NCI-H2107 treated with DMSO at 0.1 percent for 48 hours (cell line): Measurements from ENCODE around the gene DNAAF5.

Experiments used
- DNase-seq: peaks from one replicate; lab custom pipeline; 2025; ENCODE audit not compliant: unreplicated experiment; lab: John Stamatoyannopoulos, UW

Gene DNAAF5

DNA sequence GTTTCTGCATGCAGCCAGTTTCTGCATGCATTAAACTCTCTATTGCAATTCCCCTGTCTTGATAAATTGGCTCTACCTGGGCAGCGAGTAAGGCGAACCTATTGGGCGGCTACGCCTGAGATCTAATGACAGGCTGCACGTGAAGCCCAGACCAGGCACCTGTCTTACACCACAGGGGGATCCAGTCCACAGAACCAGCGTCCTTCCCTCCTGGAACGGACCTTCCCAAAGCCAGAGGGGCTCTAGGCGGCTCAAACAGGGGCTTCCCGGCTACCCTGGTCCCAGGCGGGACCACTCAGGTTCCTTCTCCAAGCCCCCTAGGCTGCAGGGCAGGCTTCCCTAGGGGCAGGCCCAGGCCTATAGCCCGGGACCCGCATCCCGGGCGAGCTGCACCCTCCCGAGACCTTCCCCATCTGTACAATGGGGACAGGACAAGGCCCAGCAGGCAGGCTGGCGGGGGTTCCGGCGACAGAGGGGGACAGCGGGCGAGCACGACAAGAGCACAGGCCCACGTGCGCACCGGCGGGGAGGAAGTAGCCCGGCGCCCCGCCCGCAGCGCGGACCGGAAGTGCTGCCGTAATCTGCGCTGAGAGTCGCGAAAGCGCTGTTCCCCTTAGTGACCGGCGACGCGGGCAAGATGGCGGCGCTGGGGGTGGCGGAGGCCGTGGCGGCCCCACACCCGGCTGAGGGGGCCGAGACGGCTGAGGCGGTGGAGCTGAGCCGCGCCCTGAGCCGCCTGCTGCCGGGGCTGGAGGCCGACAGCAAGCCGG lies at the start of gene DNAAF5:
Gene DNAAF5 (plus strand): TSS at position 616 of the 770 bp plus-strand sequence. CDS start 22 bp downstream, at position 638.
- peak; percentile 42 for DNase-seq

GRCh38 chr7:676972-677385 lies 49.5 kb upstream of the DNAAF5 start:
- DNase-seq: no peak

DNA sequence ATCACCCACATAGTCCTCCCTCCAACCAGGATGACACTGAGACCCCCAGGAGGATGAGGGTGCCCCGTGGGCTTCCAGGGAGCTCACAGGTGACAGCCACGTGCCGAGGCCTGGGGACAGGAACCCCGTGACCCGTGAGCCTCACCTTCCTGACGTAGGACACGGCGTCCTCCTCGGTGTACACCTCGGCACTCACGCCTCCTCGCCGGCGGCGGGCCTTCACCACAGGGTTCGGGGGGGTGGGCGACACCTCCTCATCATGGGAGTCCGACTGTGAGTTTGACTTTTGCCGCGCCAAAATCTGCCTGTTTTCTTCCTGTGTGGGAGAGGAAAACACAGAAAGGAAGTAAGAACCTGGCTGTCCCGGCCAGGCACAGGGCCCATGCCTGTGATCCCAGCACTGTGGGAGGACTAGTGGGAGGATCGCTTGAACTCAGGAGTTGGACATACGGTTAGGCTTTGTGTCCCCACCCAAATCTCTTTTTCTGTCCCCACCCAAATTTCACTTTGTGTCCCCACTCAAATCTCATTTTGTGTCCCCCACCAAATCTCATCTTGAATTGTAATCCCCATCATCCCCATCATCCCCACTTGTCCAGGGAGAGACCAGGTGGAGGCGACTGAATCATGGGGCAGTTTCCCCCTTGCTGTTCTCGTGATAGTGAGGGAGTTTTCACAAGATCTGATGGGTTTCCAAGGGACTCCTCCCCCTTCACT lies 45.9 kb upstream of the DNAAF5 start:
- DNase-seq: no peak

GRCh38 chr7:681551-682307 lies 44.8 kb upstream of the DNAAF5 start:
- no peak for DNase-seq

GRCh38 chr7:682810-683209 lies 43.7 kb upstream of the DNAAF5 start:
- no peak for DNase-seq

DNA sequence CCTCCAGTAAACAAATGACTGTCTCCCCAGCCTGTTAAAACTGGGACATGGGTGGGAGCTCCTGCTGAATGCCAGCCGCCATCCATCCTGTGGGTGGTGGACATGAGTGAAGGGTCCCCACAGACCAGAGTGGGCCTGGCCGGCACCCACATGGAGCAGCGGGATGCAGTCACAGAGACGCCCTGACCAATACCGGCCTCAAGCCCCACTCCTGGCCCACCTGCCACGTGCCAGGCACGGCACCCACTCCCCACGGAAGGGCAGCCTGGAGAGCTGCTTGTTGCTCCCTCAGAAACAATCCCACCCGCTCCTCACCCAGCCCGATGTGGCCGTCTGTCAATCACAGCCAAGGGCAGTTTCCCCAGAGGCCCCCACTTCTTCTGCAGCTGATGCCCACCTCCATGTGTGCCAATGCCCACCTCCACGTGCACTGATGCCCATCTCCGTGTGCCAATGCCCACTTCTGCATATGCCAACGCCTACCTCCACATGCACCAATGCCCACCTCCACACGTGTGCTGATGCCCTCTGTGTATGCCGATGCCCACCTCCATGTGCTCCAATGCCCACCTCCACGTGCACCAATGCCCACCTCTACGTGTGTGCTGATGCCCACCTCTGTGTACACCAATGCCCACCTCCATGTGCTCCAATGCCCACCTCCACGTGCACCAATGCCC lies 42.8 kb upstream of the DNAAF5 start:
- DNase-seq: no peak

GRCh38 chr7:684416-684815 lies 42.1 kb upstream of the DNAAF5 start:
- DNase-seq: no peak

GRCh38 chr7:685540-685939 lies 41.0 kb upstream of the DNAAF5 start:
- DNase-seq: no peak

DNA sequence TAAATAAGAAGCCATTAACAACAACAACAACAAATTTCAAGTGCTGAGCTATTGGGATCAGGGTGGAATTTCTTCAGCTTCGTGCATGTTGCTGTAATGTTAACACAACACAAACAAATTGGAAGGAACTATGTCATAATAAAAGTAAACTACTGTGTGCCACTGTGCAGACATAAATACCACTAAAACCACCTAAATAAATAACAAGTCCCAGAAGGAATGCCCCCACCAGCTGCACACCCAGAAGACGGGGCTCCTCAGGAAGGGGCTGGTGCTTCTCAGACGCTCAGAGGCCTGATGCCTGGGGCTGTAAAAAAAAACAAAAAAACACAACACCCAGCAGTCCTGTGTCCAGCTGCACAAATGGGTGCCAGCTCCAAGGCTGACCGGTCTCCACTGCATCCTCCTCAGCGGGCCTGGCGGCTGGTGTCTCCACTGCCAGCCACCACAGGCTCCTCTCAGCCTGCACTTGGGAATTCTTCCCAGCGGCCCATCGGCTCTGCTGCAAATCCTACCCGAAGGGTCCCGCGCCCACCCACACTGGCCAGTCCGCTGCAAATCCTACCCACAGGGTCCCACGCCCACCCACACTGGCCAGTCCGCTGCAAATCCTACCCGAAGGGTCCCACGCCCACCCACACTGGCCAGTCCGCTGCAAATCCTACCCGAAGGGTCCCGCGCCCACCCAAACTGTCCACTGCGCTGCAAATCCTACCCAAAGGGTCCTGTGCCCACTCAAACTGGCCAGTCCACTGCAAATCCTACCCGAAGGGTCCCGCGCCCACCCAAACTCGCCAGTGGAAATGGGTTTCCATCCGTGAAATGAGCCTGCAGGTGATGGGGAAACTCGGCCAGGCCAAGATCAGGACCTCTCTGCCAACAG lies 35.8 kb upstream of the DNAAF5 start:
- DNase-seq: no peak

DNA sequence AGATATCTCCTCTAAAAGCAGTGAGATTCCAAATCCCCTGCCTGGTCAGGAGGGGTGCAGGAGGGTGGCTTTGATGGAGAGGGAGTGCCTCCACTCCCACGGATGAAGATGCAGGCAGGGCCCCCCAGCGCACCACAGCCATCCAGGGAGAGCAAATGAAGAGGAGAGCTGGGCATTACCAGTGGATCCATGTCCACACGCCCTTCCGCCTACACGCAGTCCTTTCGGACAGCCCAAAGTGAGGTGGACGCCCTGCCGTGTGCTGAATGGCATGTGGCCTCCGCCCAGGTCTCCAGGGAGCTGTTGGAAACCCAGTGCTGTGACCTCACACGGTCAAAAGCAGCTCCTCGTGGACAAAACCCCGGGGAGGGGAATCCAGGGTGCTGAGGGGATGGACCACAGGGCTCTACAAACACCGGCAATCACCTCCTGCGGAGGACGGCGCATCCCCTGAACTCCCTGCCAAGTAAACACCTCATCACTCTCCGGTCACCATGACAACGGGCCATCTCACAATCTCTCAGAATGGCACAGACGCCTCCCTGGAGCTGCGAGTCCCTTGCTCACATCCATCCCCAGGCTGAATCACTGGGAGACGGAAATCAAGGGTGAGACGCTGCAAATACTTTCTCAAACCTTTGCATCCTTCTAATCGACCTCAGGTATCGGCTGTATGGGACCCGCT lies 35.0 kb upstream of the DNAAF5 start:
- DNase-seq: no peak

DNA sequence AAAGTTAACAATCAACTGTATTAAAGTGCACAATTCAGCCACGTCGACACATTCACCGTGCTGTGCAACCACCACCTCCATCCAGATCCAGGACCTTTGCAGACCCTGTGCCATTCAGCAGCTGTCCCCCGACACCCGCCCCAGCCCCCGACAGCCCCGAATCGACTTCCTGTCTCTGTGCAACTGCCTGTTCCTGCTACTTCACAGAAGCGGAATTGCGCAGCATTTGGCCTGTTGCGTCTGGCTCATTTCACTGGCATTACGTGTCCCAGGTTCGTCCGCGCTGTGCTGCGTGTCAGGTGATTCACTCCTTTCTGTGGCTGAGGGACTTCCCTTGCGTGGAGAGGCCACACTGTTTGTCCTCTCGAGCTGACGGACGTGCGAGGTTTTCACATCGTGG lies 33.2 kb upstream of the DNAAF5 start:
- no peak for DNase-seq

DNA sequence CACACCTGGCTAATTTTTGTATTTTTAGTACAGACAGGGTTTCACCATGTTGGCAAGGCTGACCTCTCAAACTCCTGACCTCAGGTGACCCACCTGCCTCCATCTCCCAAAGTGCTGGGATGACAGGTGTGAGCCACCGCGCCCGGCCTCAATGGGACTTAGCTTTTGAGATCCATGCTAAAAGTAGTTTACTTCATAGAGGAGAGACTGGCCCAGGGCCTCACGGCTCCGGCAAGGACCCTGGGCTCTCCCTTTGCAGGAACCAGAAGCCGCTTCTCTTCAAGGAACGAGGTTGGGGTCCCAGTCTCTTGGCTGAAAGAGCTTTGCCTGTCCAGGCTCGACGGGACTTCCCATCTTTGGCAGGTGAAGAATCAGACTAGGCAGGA lies 30.1 kb upstream of the DNAAF5 start:
- no peak for DNase-seq

DNA sequence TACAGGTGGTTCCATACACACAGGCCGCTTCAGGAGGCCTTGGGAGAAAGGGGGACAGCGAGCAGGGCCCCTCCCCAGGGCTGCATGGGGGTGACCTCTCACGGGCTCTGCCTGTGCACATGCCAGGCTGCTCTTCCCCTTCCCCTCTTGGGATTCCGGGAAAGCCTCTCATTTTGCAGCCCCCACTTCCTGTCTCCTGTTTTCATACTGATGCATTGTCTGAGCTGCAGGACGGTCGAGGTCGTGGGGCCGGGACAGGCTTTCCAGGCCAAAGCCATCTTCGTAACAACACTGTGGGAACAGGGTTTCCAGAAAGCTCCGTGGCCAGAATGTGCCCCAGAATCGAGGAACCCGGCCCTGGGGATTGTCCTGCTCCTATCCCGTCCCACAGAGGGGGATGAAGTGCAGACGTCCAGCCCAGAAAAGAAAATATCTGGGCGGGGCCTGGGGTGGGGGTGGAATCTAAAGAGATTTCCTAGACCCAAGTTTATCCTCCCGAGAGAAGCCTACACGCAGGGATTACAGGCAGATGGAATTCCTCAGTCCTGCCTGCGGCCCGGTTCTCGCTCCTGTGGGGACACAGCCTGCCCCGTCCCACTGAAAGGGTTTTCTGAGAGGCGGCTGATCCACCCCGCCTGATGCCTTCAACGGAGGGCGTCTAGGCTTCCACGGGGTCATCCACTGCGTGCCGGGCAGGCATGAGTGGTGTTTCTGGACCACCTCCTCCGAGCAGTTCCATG lies 29.5 kb upstream of the DNAAF5 start:
- DNase-seq: no peak

GRCh38 chr7:698515-699475 lies 27.7 kb upstream of the DNAAF5 start:
- no peak for DNase-seq

GRCh38 chr7:699476-700170 lies 26.9 kb upstream of the DNAAF5 start:
- no peak for DNase-seq

DNA sequence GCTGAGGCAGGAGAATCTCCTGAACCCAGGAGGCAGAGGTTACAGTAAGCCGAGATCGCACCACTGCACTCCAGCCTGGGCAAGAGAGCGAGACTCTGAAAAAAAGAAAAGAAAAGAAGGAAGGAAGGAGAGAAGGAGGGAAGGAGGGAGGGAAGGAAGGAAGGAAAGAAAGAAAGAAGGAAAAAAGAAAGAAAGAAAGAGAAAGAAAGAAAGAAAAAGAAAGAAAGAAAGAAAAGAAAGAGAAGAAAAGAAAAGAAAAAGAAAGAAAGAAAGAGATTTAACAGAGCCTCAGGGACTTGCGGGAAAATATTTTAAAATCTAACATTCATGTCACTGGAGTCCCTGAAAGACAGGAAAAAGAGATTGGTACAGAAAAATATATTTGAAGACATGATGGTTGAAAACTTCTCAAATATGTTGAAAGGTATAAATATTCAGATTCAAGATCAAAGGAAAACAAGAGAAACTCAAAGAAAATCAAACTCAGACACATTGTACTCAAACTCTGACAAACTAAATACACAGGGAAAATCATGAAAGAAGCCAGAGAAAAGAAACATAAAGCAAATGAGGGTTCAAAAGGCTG lies 25.3 kb upstream of the DNAAF5 start:
- no peak for DNase-seq

DNA sequence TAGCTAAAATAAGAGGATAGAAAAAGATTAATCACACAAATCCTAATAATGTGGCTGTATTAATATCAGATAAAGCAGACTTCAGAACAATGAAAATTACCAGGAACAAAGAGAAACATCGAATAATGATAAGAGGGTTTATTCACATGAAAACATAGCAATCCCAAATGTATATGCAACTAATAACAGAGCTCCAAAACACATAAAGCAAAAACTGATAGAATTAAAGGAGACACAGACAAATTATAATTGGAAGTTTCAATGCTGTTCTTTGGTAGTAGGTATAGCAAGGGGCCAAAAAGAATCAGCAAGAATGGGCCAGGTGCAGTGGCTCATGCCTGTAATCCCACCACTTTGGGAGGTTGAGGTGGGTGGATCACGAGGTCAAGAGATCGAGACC lies 23.4 kb upstream of the DNAAF5 start:
- DNase-seq: no peak
